Stimulated activated naive CD8-positive, alpha-beta T cell treated with anti-CD3 and anti-CD28 coated beads, Interleukin-15, amount 100 ng/mL, for 72 hours (primary cell): Measurements from ENCODE around the gene DRD2.
A peak's percentile ranks its signal among the peaks of the same experiment; 100 is the strongest.

Experiments
- ATAC-seq: fragments of 150-1000 bp; cut with Tn5 transposase; 2 replicates; pipeline ENCODE4 v1.10.0; 2021; ENCODE audit warnings: mild to moderate bottlenecking, moderate library complexity
- DNase-seq, 2 donors: peaks; one replicate each; pipeline ENCODE4 v3.0.0; 2021 to 2022
- H3K27ac Mint-ChIP-seq, 2 donors: one replicate each; pipeline ENCODE4 v1.8.0; 2022; ENCODE audit warnings: mild to moderate bottlenecking in 2 of 2, mixed read lengths in 2 of 2, moderate library complexity in 2 of 2
- H3K27me3 Mint-ChIP-seq: one replicate; pipeline ENCODE4 v1.8.0; 2022; ENCODE audit warnings: mixed read lengths
- H3K4me1 Mint-ChIP-seq: one replicate; pipeline ENCODE4 v1.8.0; 2022; ENCODE audit warnings: mild to moderate bottlenecking, mixed read lengths
- H3K4me3 Mint-ChIP-seq, 2 donors: one replicate each; pipeline ENCODE4 v1.8.0; 2022; ENCODE audit warnings: mild to moderate bottlenecking in 2 of 2, mixed read lengths in 2 of 2, moderate library complexity in 1 of 2
- H3K9me3 Mint-ChIP-seq, 2 donors: one replicate each; pipeline ENCODE4 v1.8.0; 2022; ENCODE audit warnings: mixed read lengths in 2 of 2

The DRD2 gene

DNA sequence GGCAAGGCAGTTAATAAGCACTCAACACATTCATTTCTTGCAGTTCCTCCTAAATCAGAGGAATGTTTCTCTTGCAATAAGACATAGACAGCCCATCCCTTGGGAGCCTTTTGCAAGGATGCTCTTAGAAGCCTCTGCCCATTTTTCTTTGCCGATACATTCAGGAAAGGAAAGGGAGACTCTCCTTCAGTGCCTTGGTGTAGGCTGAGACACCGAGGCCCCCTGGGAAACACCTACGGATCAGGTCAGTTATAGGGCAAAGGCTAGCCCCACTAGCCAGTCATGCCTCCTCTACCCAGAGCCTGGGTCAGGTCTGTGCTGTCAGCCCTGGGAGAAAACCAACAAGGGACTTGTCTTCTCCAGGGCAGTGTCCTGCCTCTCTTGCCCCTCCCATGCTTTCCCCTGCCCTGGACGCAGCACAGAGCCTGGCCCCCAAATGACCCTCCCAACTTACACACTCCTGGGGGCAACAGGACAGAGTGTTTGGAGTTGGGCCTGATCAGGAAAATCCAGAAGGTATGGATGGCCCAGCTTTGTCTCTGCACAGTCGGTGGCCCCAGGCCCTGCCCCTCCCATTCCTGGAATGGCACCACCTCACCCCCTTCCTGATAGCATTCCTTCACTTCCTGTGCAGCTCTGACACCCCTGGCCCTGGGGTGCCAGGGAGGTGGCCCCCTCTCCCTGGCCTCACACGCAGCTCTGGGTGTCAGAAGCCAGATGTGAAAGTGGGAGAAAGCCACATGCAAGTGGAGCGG lies 69.3 kb downstream of the DRD2 start:
- no peak overlapping the region for H3K27ac Mint-ChIP-seq
- H3K4me1 Mint-ChIP-seq, result no peaks in the 10 kb centered on the region
- ATAC-seq (no peak), DNase-seq (no peak)
- no peak overlapping the region for H3K4me3 Mint-ChIP-seq
- H3K27me3 Mint-ChIP-seq, result peaks cover 13% of the 10 kb centered on the region
- H3K9me3 Mint-ChIP-seq, result no peaks in the 10 kb centered on the region

GRCh38 chr11:113404859-113405430 lies 70.3 kb downstream of the DRD2 start:
- H3K9me3 Mint-ChIP-seq, result no peaks in the 10 kb centered on the region
- ATAC-seq (no peak), DNase-seq (no peak)
- H3K4me3 Mint-ChIP-seq, result no peak overlapping the region
- no peaks in the 10 kb centered on the region for H3K4me1 Mint-ChIP-seq
- peak overlapping the region in 1 of 2 donors; percentile 69 for H3K27ac Mint-ChIP-seq
- H3K27me3 Mint-ChIP-seq, result peaks cover 7% of the 10 kb centered on the region

DNA sequence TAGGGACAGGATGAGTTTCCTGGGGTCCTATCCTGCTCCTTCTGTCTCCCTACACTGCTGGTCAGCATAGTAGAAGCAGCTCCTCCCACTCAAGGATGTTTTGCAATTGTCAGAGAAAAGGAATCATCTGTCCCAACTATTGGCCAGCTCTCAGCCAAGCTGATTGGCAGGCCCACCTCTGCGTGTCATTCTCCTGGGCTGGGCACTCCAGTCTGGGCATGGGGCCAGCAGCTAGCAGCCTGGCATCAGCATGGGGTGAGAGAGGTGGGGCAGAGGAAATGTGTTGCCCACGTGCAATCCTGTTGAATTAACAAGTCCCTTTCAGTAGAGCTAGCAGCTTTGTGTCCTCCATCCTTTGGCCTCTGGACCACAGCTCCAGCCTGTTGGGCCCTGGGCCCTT lies 73.5 kb downstream of the DRD2 start:
- ATAC-seq, result no peak
- Mint-ChIP-seq H3K27ac (peak overlapping the region in 1 of 2 donors; percentile 56), H3K27me3 (peaks cover 7% of the 10 kb centered on the region), H3K4me1 (no peaks in the 10 kb centered on the region), H3K9me3 (no peaks in the 10 kb centered on the region), H3K4me3 (no peak overlapping the region)
- no peak for DNase-seq

- no peaks in the 10 kb centered on the region for H3K4me1 Mint-ChIP-seq
- H3K27me3 Mint-ChIP-seq, result peaks cover 7% of the 10 kb centered on the region
- H3K27ac Mint-ChIP-seq, result no peak overlapping the region
These were observed 74.5 kb downstream of the DRD2 start for GRCh38 chr11:113400631-113401230.

GRCh38 chr11:113398669-113399430 lies 76.3 kb downstream of the DRD2 start:
- H3K9me3 Mint-ChIP-seq, result no peaks in the 10 kb centered on the region
- H3K4me3 Mint-ChIP-seq, result no peak overlapping the region
- DNase-seq (no peak), ATAC-seq (no peak)
- no peak overlapping the region for H3K27ac Mint-ChIP-seq
- no peaks in the 10 kb centered on the region for H3K4me1 Mint-ChIP-seq
- peaks cover 5% of the 10 kb centered on the region for H3K27me3 Mint-ChIP-seq

More at GRCh38 chr11:113400631-113401230, 74.5 kb downstream of the DRD2 start:
- ATAC-seq (no peak), DNase-seq (no peak)
- no peaks in the 10 kb centered on the region for H3K9me3 Mint-ChIP-seq
- no peak overlapping the region for H3K4me3 Mint-ChIP-seq

DNA sequence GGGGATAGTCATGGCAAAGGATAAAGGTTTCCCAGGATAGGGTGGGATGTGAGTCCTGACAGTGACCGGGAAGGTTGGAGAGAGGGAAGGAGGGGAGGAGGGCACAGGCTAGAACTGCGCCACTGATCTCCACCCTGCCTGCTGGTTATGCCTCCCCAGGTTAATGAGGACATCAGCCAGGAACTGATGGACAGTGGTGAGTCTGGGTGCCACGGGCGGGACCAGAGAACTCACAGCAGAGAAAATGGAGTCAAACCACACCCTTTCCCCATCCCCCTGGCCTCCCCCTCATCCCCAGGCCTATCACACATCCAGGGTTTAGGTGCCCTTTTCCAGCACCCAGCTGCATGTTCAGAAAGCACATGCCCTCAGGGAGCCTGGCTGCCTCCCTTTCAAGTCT lies 77.4 kb downstream of the DRD2 start:
- no peaks in the 10 kb centered on the region for H3K4me1 Mint-ChIP-seq
- H3K4me3 Mint-ChIP-seq, result no peak overlapping the region
- no peak for ATAC-seq
- no peaks in the 10 kb centered on the region for H3K27me3 Mint-ChIP-seq
- H3K27ac Mint-ChIP-seq, result peak overlapping the region in 1 of 2 donors; percentile 42
- H3K9me3 Mint-ChIP-seq, result no peaks in the 10 kb centered on the region
- DNase-seq, result no peak

GRCh38 chr11:113397212-113397611 lies 78.0 kb downstream of the DRD2 start:
- Mint-ChIP-seq H3K9me3 (no peaks in the 10 kb centered on the region), H3K27ac (no peak overlapping the region), H3K27me3 (no peaks in the 10 kb centered on the region), H3K4me3 (no peak overlapping the region), H3K4me1 (no peaks in the 10 kb centered on the region)
- no peak for DNase-seq
- ATAC-seq, result no peak

- Mint-ChIP-seq H3K4me3 (no peak overlapping the region), H3K27me3 (no peaks in the 10 kb centered on the region), H3K9me3 (no peaks in the 10 kb centered on the region)
These were observed 78.5 kb downstream of the DRD2 start for GRCh38 chr11:113396690-113397089.

DNA sequence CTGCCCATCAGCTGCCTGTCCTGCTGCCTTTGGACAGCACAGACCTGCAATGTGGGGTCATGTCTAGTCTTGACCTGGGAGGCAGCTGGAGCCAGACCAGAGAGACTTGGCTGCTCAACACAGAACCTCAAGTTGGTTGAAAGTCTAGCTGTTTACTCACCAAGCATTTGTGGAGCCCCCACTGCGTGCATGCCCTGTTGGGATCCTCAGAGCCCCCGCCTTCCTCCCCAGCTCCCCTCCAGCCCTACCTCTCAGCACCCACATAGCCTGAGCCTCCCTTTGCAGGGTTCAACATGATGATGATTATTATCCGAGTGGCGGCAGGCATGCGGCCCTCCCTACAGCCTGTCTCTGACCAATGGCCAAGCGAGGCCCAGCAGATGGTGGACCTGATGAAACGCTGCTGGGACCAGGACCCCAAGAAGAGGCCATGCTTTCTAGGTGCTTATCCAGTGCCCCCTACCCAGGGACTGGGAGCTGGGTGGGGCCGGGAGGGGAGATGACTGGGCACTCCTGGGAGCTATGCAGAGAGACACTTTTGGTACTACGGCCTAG lies 79.3 kb downstream of the DRD2 start:
- H3K27me3 Mint-ChIP-seq, result no peaks in the 10 kb centered on the region
- DNase-seq (no peak), ATAC-seq (peak; percentile 11)
- H3K4me1 Mint-ChIP-seq, result no peaks in the 10 kb centered on the region
- no peaks in the 10 kb centered on the region for H3K9me3 Mint-ChIP-seq
- no peak overlapping the region for H3K4me3 Mint-ChIP-seq
- H3K27ac Mint-ChIP-seq, result peak overlapping the region in 1 of 2 donors; percentile 54

More at GRCh38 chr11:113396690-113397089, 78.5 kb downstream of the DRD2 start:
- ATAC-seq (no peak), DNase-seq (no peak)
- H3K4me1 Mint-ChIP-seq, result no peaks in the 10 kb centered on the region
- H3K27ac Mint-ChIP-seq, result no peak overlapping the region

DNA sequence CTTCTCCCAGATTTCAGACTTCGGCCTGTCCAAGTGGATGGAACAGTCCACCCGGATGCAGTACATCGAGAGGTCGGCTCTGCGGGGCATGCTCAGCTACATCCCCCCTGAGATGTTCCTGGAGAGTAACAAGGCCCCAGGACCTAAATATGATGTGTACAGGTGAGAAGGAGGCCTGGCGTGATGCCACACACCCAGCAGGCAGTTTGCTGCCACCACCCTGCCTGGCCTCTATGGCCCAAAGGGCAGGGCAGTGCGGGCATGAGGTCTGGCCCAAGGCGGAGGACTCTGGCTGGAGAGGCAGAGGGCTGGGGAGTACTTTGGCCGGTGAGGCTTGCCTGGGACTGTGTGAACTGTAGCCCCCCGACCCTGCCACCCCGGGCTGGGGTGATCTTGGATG lies 80.3 kb downstream of the DRD2 start:
- Mint-ChIP-seq H3K4me3 (no peak overlapping the region), H3K9me3 (no peaks in the 10 kb centered on the region), H3K27me3 (no peaks in the 10 kb centered on the region), H3K4me1 (no peaks in the 10 kb centered on the region), H3K27ac (no peak overlapping the region)
- no peak for ATAC-seq
- no peak for DNase-seq

GRCh38 chr11:113393501-113393985 lies 81.7 kb downstream of the DRD2 start:
- Mint-ChIP-seq H3K4me1 (no peaks in the 10 kb centered on the region), H3K4me3 (no peak overlapping the region), H3K9me3 (no peaks in the 10 kb centered on the region), H3K27ac (no peak overlapping the region), H3K27me3 (no peaks in the 10 kb centered on the region)
- ATAC-seq (no peak), DNase-seq (no peak)

- H3K4me3 Mint-ChIP-seq, result no peak overlapping the region
- H3K27me3 Mint-ChIP-seq, result no peaks in the 10 kb centered on the region
- DNase-seq, result no peak
- H3K27ac Mint-ChIP-seq, result no peak overlapping the region
- no peaks in the 10 kb centered on the region for H3K4me1 Mint-ChIP-seq
- ATAC-seq, result no peak
- no peaks in the 10 kb centered on the region for H3K9me3 Mint-ChIP-seq
These were observed 82.8 kb downstream of the DRD2 start for GRCh38 chr11:113392236-113392921.

- H3K27ac Mint-ChIP-seq, result no peak overlapping the region
- H3K27me3 Mint-ChIP-seq, result no peaks in the 10 kb centered on the region
- no peaks in the 10 kb centered on the region for H3K9me3 Mint-ChIP-seq
- DNase-seq (no peak), ATAC-seq (no peak)
- no peaks in the 10 kb centered on the region for H3K4me1 Mint-ChIP-seq
- no peak overlapping the region for H3K4me3 Mint-ChIP-seq
These were observed 85.9 kb downstream of the DRD2 start for GRCh38 chr11:113389272-113389671.

GRCh38 chr11:113387605-113388211 lies 87.5 kb downstream of the DRD2 start, which contains the start of gene ANKK1:
Gene ANKK1, plus strand, starts transcription at chr11:113387779. Its CDS starts 106 bp downstream, at chr11:113387885.
- Mint-ChIP-seq H3K4me1 (no peaks in the 10 kb centered on the region), H3K9me3 (no peaks in the 10 kb centered on the region), H3K4me3 (no peak within 1 kb of the TSS), H3K27me3 (no peaks in the 10 kb centered on the region), H3K27ac (no peak within 1 kb of the TSS)
- no peak for ATAC-seq
- peak in 1 of 2 donors; percentile 3 for DNase-seq
